HG03354 (cell line): ENCODE measurements around the gene NKAPL.
A peak's percentile ranks its signal among the peaks of the same experiment; 100 is the strongest.

ENCODE experiments used
- ATAC-seq: cut with Tn5 transposase; IDR thresholded peaks from one replicate; pipeline ENCODE4 v1.9.1; 2021; ENCODE audit warnings: mild to moderate bottlenecking; ENCODE audit not compliant: unreplicated experiment, poor library complexity, severe bottlenecking

The NKAPL gene

DNA sequence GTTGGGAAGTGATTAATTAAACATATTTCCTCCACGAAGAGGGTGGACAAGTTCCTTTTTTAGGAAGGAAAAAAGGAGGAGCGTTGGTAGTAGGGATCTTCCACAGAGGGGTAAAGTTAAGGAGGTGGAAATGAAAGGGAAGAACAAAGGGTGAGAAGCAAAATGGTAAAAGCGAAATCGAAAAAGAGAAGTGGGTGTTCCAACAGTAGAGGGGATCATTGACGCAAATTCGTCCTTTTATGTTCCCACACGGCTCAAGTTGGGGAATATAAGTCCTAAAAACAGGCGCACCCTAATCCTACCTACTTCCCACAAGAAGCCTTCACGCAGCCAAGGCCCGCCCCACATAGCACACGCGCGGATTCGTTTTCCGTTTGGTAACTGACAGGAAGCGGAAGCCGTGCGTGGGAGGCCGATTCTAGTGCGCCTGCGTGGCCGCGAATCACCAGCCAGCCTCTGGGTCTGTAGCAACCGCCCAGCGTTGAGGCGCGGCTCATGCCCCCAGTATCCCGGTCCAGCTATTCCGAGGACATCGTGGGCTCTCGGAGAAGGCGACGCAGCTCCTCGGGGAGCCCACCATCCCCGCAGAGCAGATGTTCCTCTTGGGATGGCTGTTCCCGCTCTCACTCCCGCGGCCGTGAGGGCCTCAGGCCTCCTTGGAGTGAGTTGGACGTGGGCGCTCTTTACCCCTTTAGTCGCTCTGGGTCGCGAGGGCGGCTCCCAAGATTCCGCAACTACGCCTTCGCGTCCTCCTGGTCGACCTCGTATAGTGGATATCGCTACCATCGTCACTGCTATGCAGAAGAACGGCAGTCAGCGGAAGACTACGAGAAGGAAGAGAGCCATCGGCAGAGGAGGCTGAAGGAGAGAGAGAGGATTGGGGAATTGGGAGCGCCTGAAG lies at the start of gene NKAPL:
Gene NKAPL, plus strand, starts transcription at position 421 of the 901 bp plus-strand sequence. Its CDS starts 75 bp downstream, at position 496.
- no peak for ATAC-seq

- no peak for ATAC-seq
Observed at GRCh38 chr6:28209753-28210535, 49.2 kb upstream of the NKAPL start.

- ATAC-seq: peak; percentile 30
Observed at GRCh38 chr6:28211840-28212509, 47.1 kb upstream of the NKAPL start.

DNA sequence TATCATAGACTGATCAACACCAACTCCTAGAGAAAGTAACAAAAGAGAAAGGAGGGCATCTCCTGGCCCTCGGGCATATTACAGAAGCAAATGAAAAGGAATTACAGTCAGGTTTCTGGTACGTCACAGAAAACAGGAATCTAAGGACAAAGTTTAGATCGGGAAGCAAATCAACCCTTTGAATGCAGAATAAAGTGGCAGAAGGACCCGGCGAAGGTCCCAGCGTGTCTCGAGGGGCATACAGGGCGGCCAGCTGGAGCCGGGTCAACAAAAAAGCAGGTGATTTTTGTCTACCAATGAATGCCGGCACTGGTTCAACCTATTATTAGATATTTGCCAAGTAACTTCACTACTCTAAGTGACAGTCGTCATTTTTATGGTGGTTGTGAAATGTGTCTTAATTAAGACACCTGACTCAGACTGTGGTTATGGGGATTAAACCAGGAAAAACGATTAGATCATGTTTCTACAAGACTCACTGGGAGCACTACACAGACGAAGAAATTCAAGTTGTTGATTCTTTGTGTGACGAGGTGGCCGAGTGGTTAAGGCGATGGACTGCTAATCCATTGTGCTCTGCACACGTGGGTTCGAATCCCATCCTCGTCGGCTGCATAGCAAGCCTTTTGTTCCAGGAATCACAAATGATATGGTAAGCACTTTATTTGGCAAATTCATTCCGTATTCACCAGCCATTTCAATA lies 46.4 kb upstream of the NKAPL start:
- peak; percentile 60 for ATAC-seq

DNA sequence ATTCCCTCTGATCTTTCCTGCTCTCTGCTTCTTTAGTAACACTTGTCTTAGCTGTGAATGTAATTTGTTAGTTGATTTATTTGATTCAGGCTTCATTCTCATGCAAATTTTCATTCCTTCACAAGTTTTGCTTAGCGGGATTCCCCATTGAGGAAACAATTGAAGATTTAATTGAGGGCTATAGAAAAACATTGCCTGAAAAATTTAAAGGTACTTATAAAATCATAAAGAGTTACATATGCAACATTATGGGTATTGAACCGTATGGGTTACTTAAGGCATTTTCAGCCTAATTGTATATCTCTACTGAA lies 45.9 kb upstream of the NKAPL start:
- no peak for ATAC-seq

- ATAC-seq: no peak
Observed at GRCh38 chr6:28215425-28215824, 43.7 kb upstream of the NKAPL start.

GRCh38 chr6:28217890-28218289 lies 41.2 kb upstream of the NKAPL start:
- ATAC-seq: no peak

DNA sequence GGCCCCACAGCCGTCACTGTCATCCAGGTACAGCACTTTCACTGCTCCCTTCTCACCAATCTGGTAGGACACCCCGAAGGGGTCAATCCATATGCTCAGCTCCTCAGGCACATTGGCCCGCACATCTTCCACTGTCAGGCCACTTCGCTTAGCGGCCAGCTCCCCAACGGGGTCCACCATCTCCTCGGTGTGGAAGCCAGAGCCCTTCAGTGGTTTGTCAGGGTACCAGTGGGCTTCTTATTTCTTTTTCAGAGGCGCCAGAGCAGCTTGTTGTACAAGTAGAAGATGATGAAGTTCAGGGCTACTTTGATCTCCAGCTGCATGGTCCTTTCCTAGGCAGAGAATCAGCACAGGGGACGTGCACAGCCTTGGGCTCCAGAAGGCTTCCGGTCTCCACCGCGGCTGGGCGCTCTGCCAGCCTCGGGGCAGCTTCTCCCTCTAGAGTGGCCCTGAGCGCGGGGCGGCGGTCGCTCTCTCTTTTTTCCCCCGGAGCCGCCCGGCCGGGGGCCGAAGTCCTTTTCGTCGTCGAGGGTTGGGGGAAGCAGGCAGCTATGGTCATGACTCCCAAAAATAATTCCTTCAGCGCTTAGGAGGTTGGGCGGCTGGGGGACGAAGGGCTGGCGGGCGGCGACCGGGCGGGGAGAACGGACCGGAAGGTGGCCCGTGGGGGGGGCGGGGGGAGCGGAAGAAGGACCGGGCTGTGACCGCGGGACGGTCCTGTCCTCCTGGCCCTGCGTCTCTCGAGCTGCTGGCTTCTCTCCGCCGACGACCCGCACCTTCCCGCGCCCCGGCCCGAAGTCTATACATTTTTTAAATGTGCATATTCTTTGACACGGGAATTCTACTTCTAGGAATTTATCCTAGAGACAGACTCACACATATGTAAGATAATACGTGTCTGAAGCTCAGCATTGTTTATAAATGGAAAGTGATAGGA lies 40.5 kb upstream of the NKAPL start:
- no peak for ATAC-seq

DNA sequence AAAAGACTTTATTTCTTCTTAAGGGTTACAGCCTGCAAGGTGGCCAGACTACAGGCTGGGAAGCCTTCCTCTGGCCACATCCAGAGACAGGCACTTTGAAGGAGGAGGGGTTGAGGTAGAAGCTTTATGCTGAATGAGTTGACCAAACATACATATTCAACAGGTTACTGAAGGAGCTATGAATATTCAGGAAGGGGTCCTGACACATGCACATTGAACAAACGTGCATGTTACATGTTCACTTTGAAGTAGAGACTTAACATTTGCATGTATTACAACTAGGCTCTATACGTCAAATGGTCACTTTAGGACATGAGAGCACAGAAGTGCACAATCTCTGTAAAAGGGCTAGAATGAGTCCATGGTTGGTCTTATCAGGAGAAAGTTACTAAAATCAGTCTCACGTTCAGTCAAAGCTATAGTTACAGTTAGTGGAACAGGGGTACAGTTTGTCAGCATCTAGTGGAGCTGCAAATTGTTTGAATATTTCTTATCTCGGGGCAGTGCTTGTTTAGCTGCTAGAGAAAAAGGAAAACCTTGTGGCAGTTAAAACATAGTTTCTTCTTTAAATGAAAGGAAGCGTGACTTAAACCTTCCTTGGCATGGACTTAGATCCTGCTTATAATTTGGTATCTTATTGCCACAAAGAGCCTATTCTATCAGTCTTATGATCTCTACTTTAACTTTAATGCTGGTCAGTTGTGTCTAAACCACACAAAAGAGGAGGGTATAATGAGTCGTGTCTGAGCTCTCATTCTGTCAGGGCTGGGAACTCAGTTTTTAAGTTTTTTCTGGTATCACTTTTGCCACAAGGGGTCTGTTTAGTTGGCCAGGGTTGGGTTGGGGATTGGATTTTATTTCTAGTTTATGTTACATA lies 38.6 kb upstream of the NKAPL start:
- no peak for ATAC-seq

DNA sequence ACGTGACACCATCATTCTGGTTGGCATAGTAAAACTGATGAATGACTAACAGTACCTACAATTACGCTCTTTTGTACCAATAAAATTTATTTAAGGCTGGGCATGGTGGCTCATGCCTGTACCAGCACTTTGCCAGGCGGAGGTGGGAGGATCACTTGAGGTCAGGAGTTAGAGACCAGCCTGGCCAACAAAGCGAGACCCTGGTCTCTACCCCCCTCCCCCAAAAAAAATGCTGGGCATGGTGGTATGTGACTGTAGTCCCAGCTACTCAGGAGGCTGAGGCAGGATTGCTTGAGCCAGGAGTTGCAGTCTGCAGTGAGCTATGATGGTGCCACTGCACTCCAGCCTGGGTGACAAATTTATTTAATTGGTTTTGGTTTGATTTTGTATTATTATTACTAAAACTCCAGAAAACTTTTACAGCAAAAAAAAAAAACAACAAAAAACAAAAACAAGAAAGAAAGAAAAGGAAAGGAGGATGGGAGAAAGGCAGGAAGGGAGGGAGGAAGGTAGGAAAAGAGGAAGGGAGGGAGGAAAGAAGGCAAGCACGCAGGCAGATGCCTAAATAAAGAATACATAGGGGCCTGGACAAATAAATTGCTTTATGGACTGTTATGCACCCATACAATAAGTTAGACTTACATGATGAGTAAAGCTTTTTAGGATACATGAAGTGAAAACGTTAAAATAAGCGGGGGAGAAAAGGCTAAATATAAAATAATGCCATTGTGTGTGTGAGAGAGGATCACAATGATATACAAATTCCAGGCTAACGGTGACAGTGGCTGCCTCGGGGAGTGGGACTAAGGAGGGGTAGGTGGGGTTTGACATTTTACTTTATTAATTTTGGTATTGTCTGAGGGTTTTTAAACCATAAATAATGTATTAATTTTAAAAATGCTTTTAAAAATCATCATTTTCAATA lies 34.7 kb upstream of the NKAPL start:
- no peak for ATAC-seq

- peak; percentile 89 for ATAC-seq
Observed at GRCh38 chr6:28225056-28225834, 33.9 kb upstream of the NKAPL start, which contains the start of gene ZSCAN9. TSS of gene ZSCAN9 (plus strand) at chr6:28225275. CDS start at chr6:28227085, 1,810 bp downstream.

GRCh38 chr6:28226460-28226859 lies 32.6 kb upstream of the NKAPL start:
- ATAC-seq: no peak

GRCh38 chr6:28232785-28233184 lies 26.3 kb upstream of the NKAPL start:
- no peak for ATAC-seq

DNA sequence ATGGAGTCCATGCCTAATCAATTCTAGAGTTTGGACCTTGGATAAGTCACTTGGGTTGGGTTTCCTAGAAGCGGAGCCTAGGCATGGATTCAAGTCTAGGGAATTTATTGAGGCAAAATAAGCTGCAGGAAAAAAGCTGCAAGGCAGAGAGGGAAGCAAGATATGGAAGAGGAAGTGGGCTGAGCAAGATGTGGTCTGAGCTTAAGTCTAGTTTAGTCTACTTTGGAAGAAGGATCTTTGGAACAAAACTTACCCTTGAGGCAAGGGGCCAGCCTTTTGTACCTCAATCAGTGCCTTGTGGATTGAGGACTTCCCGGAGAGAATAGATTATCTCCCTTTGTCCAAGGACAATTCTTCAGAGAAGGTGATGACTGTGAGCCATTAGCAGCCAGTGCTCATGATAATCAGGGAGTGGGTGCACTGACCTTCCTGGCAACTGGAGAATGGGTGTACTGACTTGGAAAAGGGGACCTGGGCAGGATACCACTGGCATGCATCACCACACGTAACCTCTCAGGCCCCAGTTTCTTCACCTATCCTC lies 23.1 kb upstream of the NKAPL start:
- no peak for ATAC-seq

- ATAC-seq: peak; percentile 70
Observed at GRCh38 chr6:28239636-28240035, 19.5 kb upstream of the NKAPL start.

GRCh38 chr6:28240471-28240870 lies 18.6 kb upstream of the NKAPL start:
- no peak for ATAC-seq
